ENCODE measurements around the gene SLX4IP.
A peak's percentile ranks its signal among the peaks of the same experiment; 100 is the strongest.

Gene SLX4IP

DNA sequence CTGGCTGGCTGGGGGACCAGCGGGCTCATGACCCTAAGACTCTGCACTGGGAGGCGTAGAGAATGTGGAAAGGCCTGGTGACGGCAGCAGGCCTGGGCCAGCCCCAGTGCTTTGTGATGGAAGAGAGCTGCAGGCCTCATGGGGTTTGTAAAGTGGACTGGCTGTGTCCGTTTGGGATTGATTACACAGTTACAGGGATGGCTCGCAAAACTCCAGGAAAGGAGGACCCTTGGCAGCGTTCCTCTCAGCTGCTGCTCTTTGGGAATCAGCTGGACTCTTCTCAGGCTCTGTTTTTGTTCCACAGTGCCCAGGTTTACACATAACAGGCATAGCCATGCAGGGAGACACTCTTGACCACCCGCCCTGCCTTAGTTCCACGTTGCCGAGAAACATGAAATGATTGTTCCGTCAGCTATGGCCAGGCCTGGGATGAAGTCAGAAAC is 89.0 kb downstream of the SLX4IP start:
- DNase-seq = no peak

DNA sequence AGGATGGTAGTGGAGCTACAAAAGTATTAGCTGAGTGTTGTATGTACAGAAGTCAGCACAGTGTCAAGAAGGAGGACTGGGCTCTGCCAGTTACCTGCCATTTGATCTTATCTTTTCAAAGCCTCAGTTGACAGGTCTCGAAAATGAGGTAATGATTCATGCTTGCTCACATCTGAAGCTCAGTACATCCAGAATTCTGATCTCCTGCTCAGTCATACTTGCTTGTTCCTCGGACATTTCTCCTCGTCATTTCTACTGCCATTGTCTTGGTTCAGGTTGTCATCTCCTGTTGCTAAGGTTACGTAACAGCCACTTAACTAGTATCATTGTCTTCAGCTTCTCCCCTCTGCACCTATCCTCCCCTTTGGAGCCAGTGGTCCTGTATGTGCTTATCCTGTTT is 89.5 kb downstream of the SLX4IP start:
- DNase-seq = no peak

DNA sequence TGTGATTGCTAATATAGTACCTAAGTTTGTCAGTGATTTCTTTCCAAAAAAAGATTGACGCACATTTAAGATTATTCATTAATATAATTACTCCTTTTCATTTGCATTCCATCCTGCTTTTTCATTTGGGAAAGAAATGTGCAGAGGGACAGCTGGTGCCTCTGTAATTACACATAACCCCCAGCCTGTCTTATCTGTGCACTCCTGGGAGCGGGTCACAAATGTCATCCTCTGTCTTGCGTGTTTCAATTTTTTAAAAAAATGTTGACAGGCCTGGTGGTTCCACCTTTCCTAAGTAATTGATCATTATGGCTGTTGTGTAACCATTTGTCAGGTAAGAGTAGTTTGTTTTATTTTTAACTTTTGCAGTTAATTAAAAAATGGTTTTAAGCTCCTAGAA is 92.7 kb downstream of the SLX4IP start:
- DNase-seq = no peak

DNA sequence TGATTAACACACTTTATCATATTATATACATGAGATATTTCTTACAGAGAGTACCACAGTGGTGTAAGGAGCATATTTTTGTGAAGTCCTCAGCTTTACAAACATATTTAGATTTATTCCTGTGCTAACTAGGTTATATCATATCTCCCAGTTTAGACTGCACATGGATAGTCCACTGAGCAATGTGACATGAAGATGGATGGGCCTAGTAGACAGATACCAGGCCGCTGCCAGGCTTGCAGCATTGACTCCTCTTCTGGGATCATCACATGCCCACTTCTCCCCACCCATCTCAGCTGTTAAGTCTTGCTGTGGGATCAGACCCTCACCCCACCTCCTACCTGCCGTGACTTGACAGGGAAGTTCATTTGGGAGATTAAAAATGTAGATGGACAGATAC is 95.8 kb downstream of the SLX4IP start:
- no peak for DNase-seq

DNA sequence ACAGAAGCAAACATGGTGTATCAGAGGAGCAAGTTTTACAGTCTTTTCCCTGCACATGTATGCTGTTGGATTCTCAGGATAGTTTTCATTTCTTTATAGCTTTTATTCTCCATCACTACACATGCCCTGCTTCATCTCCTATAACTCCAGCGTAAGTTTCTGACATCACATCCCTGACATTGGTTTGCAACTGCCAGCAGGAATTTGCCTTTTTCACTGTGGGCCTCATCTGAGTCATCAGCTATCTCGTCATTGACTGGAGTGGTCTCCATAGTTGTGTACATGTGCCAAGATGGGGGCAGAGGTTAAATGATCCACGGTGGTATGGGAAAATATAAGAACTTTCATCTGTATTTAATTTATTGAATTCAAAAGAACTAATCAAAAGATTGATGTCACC is 96.7 kb downstream of the SLX4IP start:
- no peak for DNase-seq

DNA sequence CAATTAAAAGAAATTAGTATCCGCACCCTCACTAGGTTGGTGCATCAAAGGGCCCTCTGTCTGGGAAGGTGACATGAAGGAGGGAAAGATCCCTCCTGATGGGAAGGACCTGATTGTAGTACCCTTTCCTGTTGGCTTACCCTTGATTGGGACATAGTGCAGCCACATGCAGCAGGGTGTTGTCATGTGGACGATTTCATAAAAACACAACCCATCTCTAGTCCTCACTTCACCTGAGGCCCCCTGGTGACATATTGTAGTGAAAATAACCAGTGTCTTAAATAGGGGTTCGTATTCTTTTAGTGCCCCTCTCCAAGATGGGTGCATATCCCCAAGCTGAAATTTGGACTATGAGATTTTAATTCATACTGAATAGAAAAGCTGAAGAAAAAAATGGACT is 97.3 kb downstream of the SLX4IP start:
- DNase-seq = no peak

DNA sequence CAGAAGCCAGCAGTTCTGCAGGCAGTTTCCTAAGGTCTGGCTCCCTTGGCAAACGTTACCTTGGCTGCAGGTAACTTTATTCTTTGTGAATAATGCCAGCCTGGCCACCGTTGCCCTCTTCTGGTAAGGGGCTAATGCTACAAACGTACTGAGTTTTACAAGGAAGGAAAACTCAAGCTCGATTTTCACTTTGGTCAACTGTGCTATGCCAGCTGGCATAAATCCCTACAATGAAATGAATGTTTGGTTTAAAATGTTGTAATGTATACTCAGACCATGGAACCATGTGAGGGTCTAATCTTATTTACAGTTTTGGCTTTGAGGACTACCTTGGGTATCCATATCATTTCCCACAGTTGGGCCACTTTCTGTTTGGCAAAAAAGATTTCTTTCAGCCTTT is 101.4 kb downstream of the SLX4IP start:
- peak; percentile 11 for DNase-seq

DNA sequence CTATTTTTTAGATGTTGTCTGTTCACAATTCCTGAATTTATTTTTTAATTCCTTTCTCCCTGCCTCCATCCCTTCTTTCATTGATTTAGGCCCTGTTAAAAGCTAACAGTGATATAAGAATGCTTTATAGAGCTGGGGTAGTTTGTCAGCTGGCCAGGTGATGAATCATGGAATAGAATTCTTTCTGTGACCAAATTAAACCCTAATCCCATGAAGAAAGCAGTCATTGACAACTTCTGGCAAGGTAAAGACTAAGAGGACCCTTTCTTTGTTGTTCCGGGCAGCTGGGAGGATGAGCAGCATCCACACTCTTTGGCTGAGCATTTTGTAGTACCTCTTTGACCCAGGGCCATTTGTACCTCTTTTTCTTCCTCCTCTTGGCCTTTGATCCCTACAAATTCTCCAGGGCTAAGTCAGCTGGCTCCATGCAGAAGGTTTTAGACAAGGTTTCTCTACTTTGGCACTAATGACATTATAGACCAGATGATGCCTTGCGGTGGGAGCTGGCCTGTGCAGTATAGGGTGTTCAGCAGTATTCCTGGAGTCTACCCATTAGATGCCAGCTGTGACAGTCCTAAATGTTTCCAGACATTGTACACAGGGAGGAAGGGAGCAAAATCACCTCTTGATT is 102.9 kb downstream of the SLX4IP start:
- DNase-seq = no peak

DNA sequence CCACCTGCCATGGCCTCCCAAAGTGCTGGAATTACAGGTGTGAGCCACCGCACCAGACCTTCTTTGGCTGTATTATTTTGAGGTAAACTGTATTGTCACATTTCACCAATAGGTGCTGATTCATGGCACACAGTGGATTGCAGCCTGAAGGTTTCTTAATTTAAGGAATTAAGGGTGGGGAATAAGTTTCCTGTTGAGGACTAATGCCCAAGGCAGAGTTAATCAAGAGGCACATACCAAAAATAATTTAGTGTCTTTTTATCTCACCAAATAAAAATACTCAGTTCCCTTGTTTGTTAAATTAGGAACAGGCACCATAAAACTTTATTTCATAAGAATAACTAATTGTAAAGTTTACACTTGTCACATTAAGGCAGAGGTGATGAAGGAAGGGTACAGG is 103.7 kb downstream of the SLX4IP start:
- no peak for DNase-seq

DNA sequence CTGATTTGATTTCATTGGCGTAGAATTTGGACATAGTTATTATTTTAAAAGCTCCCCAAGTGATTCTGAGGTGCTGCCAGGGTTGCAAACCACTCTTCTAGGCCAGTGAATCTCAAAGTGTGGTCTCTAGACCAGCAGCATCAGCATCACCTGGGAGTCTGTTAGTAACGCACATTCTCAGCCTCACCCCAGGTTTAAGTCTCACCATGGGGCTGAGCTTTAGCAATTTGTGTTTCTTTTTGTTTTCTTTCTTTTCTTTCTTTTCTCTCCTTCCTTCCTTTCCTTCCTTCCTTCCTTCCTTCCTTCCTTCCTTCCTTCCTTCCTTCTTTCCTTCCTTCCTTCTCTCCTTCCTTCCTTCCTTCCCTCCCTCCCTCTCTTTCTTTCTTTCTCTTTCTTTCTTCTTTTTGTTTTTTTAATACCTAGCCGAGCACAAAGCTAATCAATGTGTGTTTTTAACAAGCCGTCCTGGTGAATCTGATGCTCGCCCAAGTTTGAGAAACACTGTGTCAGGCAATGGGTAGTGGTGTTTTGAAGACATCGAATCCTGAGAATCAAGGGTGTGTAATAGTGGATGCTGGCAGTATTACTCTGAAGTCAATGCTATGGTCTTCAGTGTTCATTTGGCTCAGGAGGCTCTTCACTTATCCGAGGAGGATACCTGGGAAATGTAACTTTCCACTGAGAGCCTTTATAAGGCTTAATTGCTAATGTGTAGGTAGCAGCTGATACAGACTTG is 104.9 kb downstream of the SLX4IP start:
- DNase-seq = no peak

DNA sequence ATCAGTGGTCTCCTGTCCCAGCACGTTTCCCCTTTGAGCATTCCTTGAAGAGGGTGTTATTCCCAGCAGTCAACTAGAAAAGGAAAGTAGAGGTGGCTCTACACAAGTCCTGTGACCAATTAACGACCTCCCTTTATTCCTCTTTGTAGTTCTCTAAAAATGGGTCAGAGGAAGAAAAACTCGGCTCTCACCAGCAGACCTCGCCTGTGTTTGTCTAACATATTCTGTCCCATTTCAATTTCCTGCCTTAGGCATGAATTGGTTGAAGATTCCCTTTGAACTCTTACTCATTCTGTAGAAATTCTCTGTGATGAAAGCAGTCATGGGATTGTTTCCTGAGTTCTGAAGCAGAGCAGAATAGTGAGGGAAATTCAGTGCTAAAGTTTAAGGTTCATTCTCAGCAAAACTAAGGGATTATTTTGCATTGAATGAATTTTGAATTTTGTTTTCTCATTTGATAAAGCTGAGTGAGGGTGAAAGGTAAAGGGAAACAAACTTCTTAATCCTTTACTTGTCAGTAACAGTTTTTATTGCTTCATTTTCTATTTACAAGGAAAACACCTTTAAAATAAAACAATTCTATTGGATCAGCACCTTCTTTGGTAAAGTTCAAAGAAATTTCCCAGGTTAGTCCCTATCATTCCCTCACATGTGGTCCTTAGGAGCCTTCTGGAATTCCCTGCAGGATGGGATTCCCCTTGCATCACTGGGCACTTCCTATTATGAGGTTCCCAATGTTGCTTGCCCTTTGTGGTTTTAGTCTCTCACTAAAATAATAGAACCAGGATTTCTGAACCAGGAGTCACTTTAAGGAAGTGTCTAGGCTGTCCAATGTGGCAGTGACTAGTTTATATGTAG is 105.8 kb downstream of the SLX4IP start:
- DNase-seq = no peak

DNA sequence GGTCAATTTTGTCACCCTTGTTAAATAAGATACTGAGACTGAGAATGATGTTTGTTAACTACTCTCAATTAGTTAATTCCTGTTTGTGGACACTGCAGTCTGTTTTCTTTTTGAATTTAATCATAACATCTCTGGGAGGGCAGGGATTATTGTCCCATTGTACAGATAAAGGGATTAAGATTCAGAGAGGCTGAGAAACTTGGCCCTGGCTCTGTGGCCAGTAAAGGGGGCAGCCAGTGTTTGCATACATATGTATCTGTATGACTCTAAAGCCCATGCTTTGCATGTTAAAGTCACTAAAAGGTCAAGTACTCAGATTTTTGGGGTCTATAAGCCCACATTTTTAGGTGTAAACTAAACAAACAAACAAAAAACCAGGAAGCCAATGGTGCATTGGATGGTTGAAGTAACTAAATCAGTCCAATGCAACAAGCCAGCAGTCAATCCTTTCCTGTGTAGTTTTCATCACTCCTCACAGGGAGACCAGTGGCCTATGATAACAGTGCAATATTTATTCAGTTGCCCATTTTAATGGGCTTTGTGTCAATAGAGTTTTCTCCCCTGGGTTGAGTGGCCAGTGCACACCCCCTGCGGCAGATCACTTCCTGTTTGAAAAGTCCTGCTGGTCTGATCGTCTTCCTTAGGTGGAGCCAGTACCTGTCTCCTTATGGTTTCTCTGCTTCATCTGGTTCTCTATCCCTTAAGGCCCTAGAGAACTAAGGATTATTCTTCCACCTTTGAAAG is 106.7 kb downstream of the SLX4IP start:
- no peak for DNase-seq

DNA sequence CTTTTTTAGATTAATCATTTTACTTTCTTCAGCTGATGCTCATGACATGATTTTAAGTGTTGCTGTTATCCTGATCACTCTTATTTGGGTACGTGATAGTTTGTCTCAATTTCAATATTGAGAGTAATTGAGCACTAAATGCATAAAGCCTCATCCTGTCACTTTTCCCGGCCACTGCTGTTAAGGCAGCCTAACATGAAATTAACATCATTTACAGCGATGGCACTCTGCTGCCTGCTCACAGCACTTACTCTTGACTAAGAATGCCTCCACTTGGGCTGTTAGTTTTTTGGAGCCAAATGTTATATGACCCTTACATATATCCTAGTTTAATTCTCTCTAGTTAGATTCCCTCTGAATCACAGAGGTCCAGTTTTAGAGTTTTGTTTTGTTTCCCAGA is 107.3 kb downstream of the SLX4IP start:
- no peak for DNase-seq

DNA sequence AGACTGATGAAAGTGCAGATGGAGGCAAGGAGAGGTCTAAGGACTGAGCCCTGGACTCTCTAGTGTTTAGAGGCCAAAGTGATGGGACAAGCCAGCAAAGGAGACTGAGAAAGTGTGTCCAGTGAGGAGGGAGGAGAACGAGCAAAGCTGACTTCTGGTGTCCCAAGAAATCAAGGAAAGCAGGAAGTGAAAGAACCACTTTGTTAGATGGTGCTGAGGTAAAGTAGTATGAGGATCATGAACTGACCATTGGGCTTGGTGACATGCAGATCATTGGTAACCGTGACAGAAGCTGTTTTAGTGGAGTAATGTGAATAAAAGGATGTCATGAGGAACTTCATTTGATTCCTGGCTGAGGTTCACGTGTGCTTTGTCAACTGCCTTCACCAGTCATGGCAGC is 108.4 kb downstream of the SLX4IP start:
- DNase-seq = no peak

DNA sequence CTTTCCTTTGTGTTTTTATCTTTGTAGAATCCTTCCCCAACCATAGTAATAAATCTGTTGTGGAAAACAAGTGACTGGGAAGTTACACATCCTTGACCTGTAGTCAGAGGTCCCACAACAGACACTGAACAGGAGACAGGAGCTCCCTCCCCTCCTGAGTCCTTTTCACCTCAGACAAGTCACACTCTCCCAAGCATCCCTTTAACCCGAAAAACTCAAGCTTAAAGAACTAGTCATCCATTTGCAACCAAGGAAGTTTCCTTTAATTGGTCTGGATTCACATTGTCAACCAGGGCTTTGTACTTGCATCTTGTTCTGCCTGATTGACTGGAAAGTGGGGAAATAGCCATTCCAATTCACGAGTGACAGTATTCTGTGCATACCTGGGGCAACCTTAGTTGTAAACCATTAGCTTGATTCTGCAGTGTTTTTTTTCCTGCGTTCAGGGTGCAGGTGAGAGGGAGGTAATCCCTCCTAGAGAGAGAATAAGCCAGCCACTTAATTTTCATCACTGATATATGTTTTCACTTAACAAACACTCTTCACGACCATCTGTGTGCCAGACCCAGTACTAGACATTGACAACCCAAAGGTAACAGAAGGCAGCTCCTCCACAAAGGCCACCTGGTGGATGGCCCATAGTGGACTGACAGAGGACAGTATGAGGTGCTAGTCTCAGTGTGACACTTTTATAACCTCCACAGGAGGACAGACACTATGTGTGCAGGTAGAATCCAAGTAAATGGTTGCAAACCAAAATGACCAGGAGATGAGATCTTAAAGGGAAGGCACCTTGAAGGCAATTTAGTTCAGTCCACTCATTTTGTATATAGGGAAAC is 112.4 kb downstream of the SLX4IP start:
- DNase-seq = no peak

DNA sequence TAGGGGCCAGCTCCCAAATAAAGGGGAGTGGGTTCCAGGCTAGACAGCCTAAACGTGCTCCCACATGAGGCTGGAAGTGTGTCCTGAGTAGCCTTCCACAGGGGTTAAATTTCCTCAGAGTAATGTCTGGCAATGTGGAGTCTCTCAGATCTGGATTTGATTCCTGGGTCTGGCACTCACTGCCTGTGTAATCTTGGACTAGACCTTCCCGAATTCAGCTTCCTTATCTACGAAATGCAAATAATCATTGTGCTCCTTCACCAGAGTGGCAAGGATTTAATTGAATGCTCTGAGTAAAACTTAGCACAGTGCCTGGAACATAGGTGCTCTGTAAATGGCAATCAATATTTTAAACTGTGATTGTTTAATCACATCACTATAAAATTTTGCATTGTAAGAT is 114.4 kb downstream of the SLX4IP start:
- no peak for DNase-seq

DNA sequence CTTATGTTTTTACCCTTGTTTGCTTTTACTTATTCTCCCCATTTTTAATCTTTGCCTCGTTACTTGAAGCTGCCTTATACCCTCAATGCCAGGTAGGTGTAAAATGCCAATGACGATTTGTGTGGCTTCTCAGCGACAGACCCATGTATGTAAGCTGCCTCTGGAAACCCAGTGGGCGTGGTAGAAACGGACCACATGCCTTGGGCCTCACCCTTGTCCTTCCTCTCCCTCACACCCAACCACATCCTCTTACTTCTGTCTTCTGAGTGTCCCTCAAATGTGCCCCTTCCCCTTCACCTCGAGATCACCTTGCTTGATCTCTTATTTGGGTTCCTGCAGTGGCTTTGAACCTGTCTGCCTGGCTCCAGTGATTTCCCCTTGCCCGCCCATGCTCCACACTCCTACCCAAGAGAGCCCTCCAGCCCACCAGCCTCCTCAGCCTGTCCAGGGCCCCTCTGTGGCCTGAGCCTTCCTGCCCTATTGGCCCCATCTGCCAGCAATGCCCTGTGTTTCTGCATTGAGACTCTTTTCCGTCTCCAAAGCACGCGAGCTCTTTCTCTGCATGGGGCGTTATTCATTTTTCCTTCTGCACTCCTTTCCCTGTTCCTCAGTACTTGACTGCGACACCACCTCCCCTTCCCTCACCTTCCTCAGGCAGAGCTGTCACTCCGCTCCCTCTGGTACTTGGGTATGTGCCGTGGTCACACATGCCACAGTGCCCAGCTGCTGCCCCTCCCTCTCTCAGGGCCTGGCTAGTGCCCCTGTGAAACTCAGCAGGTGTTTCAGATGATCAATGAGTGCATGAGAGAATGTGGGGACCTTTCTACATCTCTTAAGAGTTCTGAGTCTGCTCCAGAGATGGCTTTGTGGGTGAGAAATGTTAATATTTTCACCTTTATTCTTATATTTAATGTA is 115.4 kb downstream of the SLX4IP start:
- DNase-seq = no peak

DNA sequence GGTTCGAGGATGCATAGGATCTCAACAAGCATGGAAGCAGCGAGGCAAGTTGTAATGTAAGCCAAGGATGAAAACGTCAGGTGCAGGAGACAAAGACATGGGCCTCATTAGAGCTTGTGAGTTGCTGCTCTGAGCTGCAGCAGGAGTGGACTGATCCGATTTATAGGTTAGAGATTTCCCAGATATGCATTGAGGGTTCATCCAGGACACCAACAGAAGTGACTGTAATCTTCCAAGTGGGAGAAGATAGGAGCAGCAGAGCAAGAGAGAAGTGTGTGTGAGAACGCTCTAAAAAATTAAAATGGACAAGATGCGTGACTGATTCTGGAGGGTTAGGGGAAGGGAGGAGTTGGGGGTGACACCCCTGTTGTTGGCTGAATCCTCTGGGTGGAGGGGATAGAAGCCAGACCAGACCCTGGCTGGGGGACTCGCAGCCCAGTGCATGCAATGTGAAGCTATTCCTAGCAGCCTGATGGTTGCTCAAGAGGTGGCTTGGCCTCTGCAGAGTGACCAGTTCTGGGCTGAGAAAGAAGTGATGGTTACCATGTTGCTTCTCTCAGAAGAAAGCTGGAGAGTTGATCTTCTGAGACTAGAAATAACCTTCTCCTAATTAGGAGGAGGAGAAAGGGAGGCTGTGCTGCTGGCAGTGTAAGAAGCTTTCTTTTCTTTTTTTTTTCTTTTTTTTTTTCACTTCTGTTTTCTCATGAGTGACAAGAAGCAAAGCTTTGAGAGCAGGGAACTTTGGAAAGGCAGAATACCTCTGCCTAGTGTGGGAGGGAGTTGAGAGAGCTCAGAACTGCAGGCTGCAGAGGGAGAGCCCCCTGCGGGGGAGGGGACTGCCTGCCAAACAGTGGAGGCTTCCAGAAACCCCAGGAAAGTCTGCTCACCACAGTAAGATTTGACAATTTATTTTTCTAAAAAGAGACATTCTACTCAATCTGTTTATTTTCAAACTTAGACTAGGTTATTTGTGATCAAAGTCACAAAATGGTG is 116.9 kb downstream of the SLX4IP start:
- peak; percentile 32 for DNase-seq

DNA sequence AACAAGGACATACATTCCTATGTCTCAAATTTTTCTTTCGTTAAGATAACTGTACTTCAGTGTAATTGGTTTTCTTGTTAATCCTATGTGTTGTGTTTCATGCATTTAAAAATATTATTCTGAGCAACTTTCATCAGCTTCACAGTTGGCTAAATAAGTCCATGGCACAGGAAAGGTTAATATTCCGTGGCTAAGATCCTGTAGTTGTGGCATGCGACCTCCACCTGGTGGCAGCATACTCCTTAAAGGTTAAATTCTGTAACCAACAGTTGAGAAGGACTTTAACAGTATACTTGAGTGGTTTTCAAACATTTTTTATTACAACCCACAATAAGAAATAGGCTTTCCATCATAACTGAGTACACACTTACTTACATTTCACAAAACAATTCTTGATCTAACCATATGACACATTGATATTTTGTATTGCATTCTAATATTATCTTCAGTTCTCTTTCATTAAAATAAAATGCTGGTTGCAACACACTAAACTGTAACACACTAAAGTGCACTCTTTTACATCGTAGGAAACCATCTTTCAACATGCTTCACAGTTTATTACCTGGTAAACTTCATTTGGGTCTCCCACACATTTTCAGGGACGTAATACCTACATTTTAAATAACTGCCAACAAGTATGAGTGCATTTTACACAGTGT is 118.3 kb downstream of the SLX4IP start:
- peak; percentile 41 for DNase-seq

Measured in stimulated activated CD4-positive, alpha-beta T cell treated with anti-CD3 and anti-CD28 coated beads, Interleukin-4, amount 100 ng/mL, for 1 hour (primary cell).